GM18858 (cell line): ENCODE data around the gene SHC3.

Experiments
- ATAC-seq: cut with Tn5 transposase; IDR thresholded peaks from one replicate; pipeline ENCODE4 v1.9.1; 2021; ENCODE audit not compliant: unreplicated experiment

Gene SHC3

GRCh38 chr9:89025553-89025952 lies 153.1 kb downstream of the SHC3 start:
- ATAC-seq: no peak

- ATAC-seq: no peak
Measured at GRCh38 chr9:89024727-89025126, 153.9 kb downstream of the SHC3 start.

- no peak for ATAC-seq
Measured at GRCh38 chr9:89023740-89024139, 154.9 kb downstream of the SHC3 start.

GRCh38 chr9:89022902-89023301 lies 155.7 kb downstream of the SHC3 start:
- no peak for ATAC-seq

GRCh38 chr9:89022001-89022759 lies 156.4 kb downstream of the SHC3 start:
- no peak for ATAC-seq

- ATAC-seq: no peak
Measured at GRCh38 chr9:89021154-89021803, 157.3 kb downstream of the SHC3 start.

- no peak for ATAC-seq
Measured at GRCh38 chr9:89020754-89021153, 157.9 kb downstream of the SHC3 start.

GRCh38 chr9:89015336-89015735 lies 163.3 kb downstream of the SHC3 start:
- ATAC-seq: no peak

GRCh38 chr9:89014153-89014552 lies 164.5 kb downstream of the SHC3 start:
- no peak for ATAC-seq

- ATAC-seq: no peak
Measured at GRCh38 chr9:89013660-89014059, 165.0 kb downstream of the SHC3 start.

GRCh38 chr9:89012294-89013042 lies 166.2 kb downstream of the SHC3 start:
- ATAC-seq: no peak

- no peak for ATAC-seq
Measured at GRCh38 chr9:89011683-89012082, 166.9 kb downstream of the SHC3 start.

GRCh38 chr9:89010526-89011111 lies 168.0 kb downstream of the SHC3 start:
- no peak for ATAC-seq

GRCh38 chr9:89010056-89010455 lies 168.6 kb downstream of the SHC3 start:
- ATAC-seq: no peak

GRCh38 chr9:89009546-89009840 lies 169.1 kb downstream of the SHC3 start:
- no peak for ATAC-seq

GRCh38 chr9:89008744-89009545 lies 169.7 kb downstream of the SHC3 start:
- no peak for ATAC-seq

- ATAC-seq: no peak
Measured at GRCh38 chr9:89008055-89008743, 170.4 kb downstream of the SHC3 start.

GRCh38 chr9:89006996-89007967 lies 171.3 kb downstream of the SHC3 start:
- no peak for ATAC-seq

GRCh38 chr9:89006267-89006666 lies 172.4 kb downstream of the SHC3 start:
- no peak for ATAC-seq
